HG03064 (cell line): ENCODE measurements around the gene PAX7.
"Not testable (repeated sequence)": the region's sequence is repeated elsewhere in the genome, so short reads cannot be mapped to it uniquely, and the experiment has no call there.

Experiments
- ATAC-seq: cut with Tn5 transposase; IDR thresholded peaks from one replicate; pipeline ENCODE4 v1.9.1; 2021; ENCODE audit warnings: low read depth; ENCODE audit not compliant: unreplicated experiment

The PAX7 gene

GRCh38 chr1:18657506-18658201 is 27.0 kb downstream of the PAX7 start:
- no peak for ATAC-seq

- ATAC-seq: no peak
These were observed 28.2 kb downstream of the PAX7 start for GRCh38 chr1:18658831-18659230.

DNA sequence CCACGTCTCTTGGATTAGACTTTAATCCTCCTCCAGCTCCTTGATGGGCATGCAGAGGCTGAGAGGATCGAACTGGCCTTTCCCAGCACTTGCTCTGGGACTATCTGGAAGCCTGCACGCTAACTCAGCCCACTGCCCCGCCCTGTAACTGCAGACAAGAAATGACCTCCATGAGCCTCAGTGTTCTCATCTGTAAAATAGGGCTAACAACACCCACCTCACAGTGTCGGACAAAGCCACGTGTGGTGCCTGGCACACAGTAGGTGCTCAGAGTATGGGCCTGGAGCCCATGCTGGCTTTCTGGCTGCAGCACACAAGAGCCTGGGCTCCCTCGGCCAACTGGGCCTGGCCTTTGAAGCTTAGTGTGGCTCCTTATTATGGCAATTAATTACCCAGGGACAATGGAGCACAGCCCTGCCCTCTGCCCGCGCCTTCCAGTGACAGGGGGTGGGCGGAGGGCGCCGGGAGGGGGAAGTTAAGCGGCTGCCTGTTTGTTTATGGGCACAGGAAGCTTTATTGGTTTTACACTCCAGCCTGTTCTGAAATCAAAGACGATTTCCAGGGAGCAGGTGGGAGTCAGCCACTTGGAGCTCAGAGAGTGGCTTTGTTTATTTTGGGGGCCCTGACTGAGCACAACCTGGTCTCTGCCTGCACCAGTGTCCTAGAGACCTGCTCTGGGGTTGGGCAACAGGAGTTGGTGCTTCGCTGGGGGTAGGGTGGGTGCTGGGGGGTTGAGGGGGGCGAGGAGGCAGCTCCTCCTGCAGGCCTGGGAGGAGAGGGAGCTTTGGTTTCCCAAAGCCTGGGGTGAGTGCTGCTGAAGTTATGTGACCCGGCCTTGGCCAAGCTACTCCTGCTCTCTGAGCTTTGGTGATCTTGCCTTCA is 31.0 kb downstream of the PAX7 start:
- no peak for ATAC-seq

DNA sequence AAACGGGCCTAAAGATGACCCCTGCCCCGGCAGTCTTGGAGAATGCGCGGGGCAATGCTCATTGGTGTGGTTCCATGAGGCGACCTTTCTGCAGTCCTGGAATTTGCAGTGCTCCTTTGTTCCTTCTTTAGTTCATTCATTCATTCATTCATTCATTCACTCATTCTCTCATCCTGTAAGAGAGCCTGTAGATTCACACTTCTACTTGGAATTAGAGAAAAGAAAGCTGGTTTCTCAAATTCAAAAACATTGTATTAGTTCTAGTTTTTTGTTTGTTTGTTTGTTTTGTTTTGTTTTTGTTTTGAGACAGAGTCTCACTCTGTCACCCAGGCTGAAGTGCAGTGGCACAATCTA is 31.6 kb downstream of the PAX7 start:
- no peak for ATAC-seq

DNA sequence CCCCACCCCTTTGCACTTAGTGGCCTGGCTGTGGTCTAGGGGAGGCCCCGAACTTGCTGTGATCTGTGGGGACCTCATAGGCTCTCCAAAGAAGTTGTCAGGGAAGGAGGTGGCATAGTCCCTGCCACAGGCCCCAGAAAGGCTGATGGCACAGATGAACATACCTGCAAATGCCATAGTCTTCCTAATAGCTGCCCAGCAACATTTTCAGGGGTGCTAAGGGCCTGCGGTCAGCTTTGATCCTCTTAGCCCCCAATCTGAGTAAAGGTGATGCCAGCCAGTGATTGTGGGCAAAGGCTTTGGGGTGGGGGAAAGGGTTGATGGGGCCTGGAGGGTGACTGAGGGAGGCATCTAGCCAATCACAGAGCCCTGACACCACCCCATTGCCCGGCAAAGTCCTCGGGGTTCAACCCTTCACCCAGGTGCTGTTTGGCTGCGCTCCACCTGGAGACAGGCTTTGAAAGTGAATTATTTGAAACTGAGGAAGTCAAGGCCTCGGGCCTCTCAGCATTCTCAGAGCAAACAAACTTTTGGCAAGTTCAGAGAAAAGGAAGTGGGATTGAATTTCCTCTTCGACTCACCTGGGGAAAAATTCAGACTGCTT is 35.8 kb downstream of the PAX7 start:
- no peak for ATAC-seq

- no peak for ATAC-seq
These were observed 36.7 kb downstream of the PAX7 start for GRCh38 chr1:18667333-18667732.

GRCh38 chr1:18668046-18668445 is 37.4 kb downstream of the PAX7 start:
- ATAC-seq: no peak

- ATAC-seq: no peak
These were observed 38.2 kb downstream of the PAX7 start for GRCh38 chr1:18668750-18669404.

- ATAC-seq: no peak
These were observed 39.6 kb downstream of the PAX7 start for GRCh38 chr1:18670121-18670867.

DNA sequence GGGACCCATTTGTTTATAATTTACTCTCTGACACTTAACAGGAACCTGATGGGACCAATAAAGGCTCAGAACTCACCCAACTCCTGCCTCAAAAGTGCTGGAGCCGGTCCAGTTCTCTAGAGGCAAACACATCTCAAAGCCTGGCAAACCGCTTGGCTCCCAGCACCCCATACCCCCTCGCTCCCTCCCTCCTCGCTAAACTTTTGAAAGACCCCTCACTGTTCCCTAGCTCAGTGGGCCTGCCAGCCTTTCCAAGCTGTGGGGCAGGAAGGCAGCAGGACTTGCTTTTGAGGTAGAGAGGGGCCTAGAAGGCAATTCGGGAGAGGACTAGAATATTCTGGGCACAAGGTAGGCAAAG is 40.2 kb downstream of the PAX7 start:
- ATAC-seq: no peak

DNA sequence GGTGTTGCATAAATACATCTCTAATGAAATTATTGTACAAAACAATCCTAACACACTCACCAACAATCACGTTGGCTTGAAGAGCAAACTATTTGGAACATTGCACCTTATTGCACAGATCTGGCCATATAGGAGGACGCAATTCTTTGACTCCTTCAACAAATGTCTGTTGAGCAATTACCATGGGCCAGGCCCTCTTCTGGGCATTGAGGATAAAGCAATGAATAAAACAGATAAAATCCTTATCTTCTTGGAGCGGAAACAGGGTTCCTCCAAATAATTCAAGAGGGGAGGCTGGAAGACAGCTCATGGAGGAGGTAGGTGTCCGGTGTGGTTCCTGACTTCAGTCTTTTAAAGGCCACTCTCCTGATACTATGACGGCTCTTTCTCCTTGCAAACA is 43.3 kb downstream of the PAX7 start:
- ATAC-seq: no peak

DNA sequence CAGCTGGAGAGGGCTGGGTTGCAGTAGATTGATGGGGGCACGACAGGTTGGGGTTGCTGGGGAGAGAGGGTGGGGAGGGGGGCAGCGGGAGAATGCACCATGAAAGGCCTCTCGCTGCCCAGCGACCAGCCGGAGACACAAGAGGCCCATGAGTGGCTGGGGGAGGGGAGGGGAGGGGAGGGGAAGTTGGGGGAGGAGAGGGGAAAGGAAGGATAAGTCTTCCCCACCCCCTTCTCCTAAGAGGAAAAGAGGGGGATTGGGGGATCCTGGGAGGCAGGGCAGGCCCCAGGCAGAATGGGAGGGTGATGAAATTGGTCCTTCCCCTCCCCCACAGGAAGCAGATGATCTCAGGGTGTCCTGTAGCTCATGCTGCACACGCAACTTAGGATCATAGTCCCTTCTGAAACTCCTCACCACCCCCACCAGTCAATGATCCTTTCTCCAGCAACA is 45.7 kb downstream of the PAX7 start:
- no peak for ATAC-seq

GRCh38 chr1:18681423-18681835 is 50.8 kb downstream of the PAX7 start:
- ATAC-seq: no peak

DNA sequence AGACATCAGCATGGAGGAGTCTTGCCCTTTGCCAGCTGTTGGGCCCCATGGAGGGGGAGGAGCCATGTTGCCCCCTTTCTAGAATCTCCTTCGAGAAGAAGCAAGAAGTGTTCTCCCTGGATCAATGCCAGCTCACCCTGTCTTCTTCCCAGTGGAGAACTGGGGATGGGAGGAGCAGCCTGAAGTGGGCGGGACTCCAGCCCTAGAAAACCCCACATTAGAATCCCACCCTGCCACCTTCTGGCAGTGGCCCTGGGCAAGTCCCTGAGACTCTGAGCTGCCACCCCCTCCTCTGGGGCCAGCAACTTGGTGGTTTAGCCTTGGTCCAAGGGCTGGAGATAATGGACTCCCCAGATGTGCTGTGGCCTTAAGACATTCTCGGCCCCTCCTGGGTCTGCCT is 51.7 kb downstream of the PAX7 start:
- no peak for ATAC-seq

DNA sequence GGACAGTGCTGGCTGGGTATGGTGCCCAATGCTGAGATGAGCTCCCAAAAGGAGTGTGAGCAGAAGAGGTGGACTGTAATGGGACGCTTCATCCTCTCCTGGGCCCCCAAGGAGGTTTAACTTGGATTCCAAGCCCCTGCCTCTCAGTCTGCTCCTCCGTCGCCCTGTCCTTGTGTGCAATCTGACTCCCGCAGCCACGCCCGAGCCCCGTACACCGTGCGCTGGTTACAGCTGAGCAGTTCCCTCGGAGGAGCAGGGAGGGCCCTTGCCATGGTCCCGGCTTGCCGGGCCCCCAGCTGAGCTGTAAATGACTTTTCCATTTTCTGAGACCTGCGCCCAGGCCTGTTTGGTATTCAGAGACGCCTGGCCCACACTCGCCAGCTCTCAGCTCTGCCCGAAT is 53.7 kb downstream of the PAX7 start:
- ATAC-seq: no peak

- no peak for ATAC-seq
These were observed 55.9 kb downstream of the PAX7 start for GRCh38 chr1:18686540-18686939.

GRCh38 chr1:18687273-18687672 is 56.6 kb downstream of the PAX7 start:
- ATAC-seq: no peak

- ATAC-seq: no peak
These were observed 61.0 kb downstream of the PAX7 start for GRCh38 chr1:18691648-18692047.

DNA sequence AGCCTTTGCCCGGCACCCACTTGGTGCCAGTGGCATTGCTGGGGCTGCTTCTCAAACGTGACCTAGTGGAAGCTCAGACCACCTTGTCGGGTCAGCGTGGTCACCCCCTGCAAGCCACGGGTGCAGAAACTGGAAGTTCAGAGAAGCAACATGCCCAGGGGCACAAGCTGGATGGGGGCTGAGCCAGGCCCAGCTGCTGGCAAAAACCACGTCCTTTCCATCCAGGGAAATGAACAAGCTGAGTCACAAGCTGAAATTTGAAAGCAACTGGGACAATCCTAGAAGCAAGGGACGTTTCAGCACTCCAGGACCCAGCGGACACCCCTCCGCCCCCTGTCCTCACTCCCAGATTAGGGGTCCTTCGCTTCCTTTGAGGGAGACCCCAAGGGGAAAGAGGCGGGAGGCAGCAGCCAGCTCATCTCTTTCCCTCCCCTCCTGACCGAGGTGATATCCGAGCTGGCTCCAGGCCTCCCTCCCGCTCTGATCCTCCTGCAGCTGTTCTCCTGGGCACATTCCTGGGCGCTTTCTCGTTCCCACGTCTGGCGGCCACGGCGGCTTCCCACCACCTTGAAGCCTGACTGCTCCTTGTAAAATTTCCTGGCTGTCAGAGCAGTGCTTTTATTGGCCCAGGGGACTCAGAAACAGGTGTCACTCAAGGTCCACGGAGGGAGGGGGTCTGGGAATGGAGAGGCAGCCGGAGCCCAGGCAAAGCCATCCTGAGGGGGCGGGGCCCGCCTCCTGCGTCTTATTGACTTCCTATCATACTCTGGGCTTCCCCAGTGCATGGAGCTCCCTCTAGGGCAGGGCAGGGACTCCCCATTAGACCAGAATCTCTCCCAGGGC is 62.8 kb downstream of the PAX7 start:
- no peak for ATAC-seq

DNA sequence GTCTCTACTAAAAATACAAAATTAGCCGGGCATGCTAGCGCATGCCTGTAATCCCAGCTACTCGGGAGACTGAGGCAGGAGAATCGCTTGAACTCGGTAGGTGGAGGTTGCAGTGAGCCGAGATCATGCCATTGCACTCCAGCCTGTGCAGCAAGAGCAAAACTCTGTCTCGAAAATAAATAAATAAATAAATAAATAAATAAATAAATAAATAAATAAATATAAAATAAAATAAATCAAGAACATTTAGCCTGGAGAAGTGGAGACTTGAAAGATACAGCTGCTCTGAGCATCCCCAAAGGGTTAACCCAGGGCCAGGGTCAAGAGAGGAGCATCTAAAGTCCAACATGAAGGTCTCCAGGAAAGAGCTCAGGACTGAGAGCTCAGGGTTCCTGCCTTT is 63.6 kb downstream of the PAX7 start:
- ATAC-seq: not testable (repeated sequence)
